H9 (cell line): ENCODE data around the gene CDR2L. TPM values are rescaled to one million over a fixed set of nuclear protein-coding genes. Genes with fewer than 3 reads are reported as not detected.

Source experiments
- DNase-seq: peaks from one replicate; pipeline ENCODE4 v3.0.0-alpha.2; 2017
- H2AFZ ChIP-seq: one replicate; pipeline ENCODE4 v1.6.1; 2013; ENCODE audit warnings: mild to moderate bottlenecking, low read length, control low read depth, moderate library complexity
- H2AK5ac ChIP-seq: 2 replicates; pipeline ENCODE4 v1.6.1; 2013; ENCODE audit warnings: low read length, control low read depth, mixed read lengths; ENCODE audit not compliant: insufficient read length
- H2BK120ac ChIP-seq: one replicate; pipeline ENCODE4 v1.6.1; 2013; ENCODE audit warnings: low read depth, mild to moderate bottlenecking, low read length, control low read depth, inconsistent platforms; ENCODE audit not compliant: poor library complexity, severe bottlenecking
- H2BK12ac ChIP-seq: 2 replicates; pipeline ENCODE4 v1.6.1; 2013; ENCODE audit warnings: low read length, control low read depth, mixed read lengths, low read depth; ENCODE audit not compliant: insufficient read length
- H2BK15ac ChIP-seq: 2 replicates; pipeline ENCODE4 v1.6.1; 2013; ENCODE audit warnings: low read depth, low read length, control low read depth
- H2BK20ac ChIP-seq: one replicate; pipeline ENCODE4 v1.6.1; 2013; ENCODE audit warnings: low read depth, mild to moderate bottlenecking, low read length, control low read depth, inconsistent platforms; ENCODE audit not compliant: poor library complexity, severe bottlenecking
- H2BK5ac ChIP-seq: 2 replicates; pipeline ENCODE4 v1.6.1; 2013; ENCODE audit warnings: low read length, control low read depth, mixed read lengths; ENCODE audit not compliant: insufficient read length
- H3K14ac ChIP-seq: 2 replicates; pipeline ENCODE4 v1.6.1; 2013; ENCODE audit warnings: low read length, control low read depth; ENCODE audit not compliant: insufficient read depth
- H3K18ac ChIP-seq: 2 replicates; pipeline ENCODE4 v1.6.1; 2013; ENCODE audit warnings: low read depth, mild to moderate bottlenecking, mixed read lengths, low read length, control low read depth; ENCODE audit not compliant: insufficient read length
- H3K23ac ChIP-seq: 2 replicates; pipeline ENCODE4 v1.6.1; 2013; ENCODE audit warnings: low read length, control low read depth, mixed read lengths, low read depth; ENCODE audit not compliant: insufficient read length
- H3K23me2 ChIP-seq: 2 replicates; pipeline ENCODE4 v1.6.1; 2013; ENCODE audit warnings: low read depth, mild to moderate bottlenecking, mixed read lengths, low read length, control low read depth; ENCODE audit not compliant: insufficient read length, poor library complexity, severe bottlenecking
- H3K27ac ChIP-seq: 2 replicates; pipeline ENCODE4 v1.5.1; 2013; ENCODE audit warnings: low read length, control low read depth, mixed read lengths, low read depth; ENCODE audit not compliant: insufficient read length
- H3K27me3 ChIP-seq: 2 replicates; pipeline ENCODE4 v1.6.1; 2013; ENCODE audit warnings: low read length, control low read depth, inconsistent platforms; ENCODE audit not compliant: insufficient read depth
- H3K4ac ChIP-seq: 2 replicates; pipeline ENCODE4 v1.6.1; 2013; ENCODE audit warnings: low read depth, mild to moderate bottlenecking, control low read depth, inconsistent platforms, low read length, moderate library complexity
- H3K4me1 ChIP-seq: 2 replicates; pipeline ENCODE4 v1.6.1; 2013; ENCODE audit warnings: low read length, control low read depth, inconsistent platforms; ENCODE audit not compliant: insufficient read depth
- H3K4me2 ChIP-seq: 2 replicates; pipeline ENCODE4 v1.6.1; 2013; ENCODE audit warnings: low read length, control low read depth, mixed read lengths; ENCODE audit not compliant: insufficient read length, insufficient read depth
- H3K56ac ChIP-seq: 2 replicates; pipeline ENCODE4 v1.6.1; 2013; ENCODE audit warnings: low read depth, mild to moderate bottlenecking, mixed read lengths, low read length, control low read depth; ENCODE audit not compliant: insufficient read length
- H3K79me1 ChIP-seq: 2 replicates; pipeline ENCODE4 v1.6.1; 2013; ENCODE audit warnings: low read depth, mild to moderate bottlenecking, moderate library complexity, low read length, control low read depth, inconsistent platforms; ENCODE audit not compliant: insufficient read depth, poor library complexity, severe bottlenecking
- H3K79me2 ChIP-seq: 2 replicates; pipeline ENCODE4 v1.6.1; 2013; ENCODE audit warnings: low read length, control low read depth, inconsistent platforms; ENCODE audit not compliant: insufficient read depth
- H3K9ac ChIP-seq: 2 replicates; pipeline ENCODE4 v1.6.1; 2013; ENCODE audit warnings: low read length, control low read depth, mixed read lengths; ENCODE audit not compliant: insufficient read length; ENCODE audit errors: extremely low read depth
- H3K9me3 ChIP-seq: one replicate; pipeline ENCODE4 v1.6.1; 2013; ENCODE audit warnings: low read depth, low read length, inconsistent platforms; ENCODE audit not compliant: control insufficient read depth
- H3T11ph ChIP-seq: one replicate; pipeline ENCODE4 v1.6.1; 2013; ENCODE audit warnings: mild to moderate bottlenecking, low read length, control low read depth, inconsistent platforms
- H4K20me1 ChIP-seq: one replicate; pipeline ENCODE4 v1.6.1; 2013; ENCODE audit not compliant: control insufficient read depth, insufficient read length, insufficient read depth
- H4K5ac ChIP-seq: 2 replicates; pipeline ENCODE4 v1.6.1; 2013; ENCODE audit warnings: low read depth, mild to moderate bottlenecking, mixed read lengths, low read length, control low read depth; ENCODE audit not compliant: insufficient read length
- H4K8ac ChIP-seq: replicated peaks from 2 replicates; pipeline ENCODE4 v1.6.1; 2013; ENCODE audit warnings: low read length, control low read depth, mixed read lengths, low read depth; ENCODE audit not compliant: insufficient read length
- H4K91ac ChIP-seq: 2 replicates; pipeline ENCODE4 v1.6.1; 2013; ENCODE audit warnings: low read depth, mild to moderate bottlenecking, moderate library complexity, mixed read lengths, low read length, control low read depth; ENCODE audit not compliant: insufficient read length
- H3K27ac Mint-ChIP-seq, 3 experiments: 2 replicates in 2 of 3; 3 replicates in 1 of 3; pipeline ENCODE4 v1.8.0; 2020 to 2021; ENCODE audit warnings: mixed read lengths in 3 of 3, mild to moderate bottlenecking in 1 of 3, moderate library complexity in 1 of 3
- H3K27me3 Mint-ChIP-seq: 2 replicates; pipeline ENCODE4 v1.8.0; 2021; ENCODE audit warnings: low read depth, mild to moderate bottlenecking, moderate library complexity, mixed read lengths
- H3K36me3 Mint-ChIP-seq, 3 experiments: 2 replicates in 2 of 3; 3 replicates in 1 of 3; pipeline ENCODE4 v1.8.0; 2020 to 2021; ENCODE audit warnings: low read depth in 3 of 3, mixed read lengths in 3 of 3; ENCODE audit not compliant: insufficient read depth in 1 of 3
- H3K4me1 Mint-ChIP-seq, 2 experiments: 2 replicates each; pipeline ENCODE4 v1.8.0; 2020; ENCODE audit warnings: mixed read lengths in 2 of 2
- H3K4me3 Mint-ChIP-seq, 2 experiments: 2 replicates in 1 of 2; 3 replicates in 1 of 2; pipeline ENCODE4 v1.8.0; 2020 to 2021; ENCODE audit warnings: mild to moderate bottlenecking in 2 of 2, mixed read lengths in 2 of 2, moderate library complexity in 1 of 2
- H3K9me3 Mint-ChIP-seq, 2 experiments: 2 replicates in 1 of 2; 3 replicates in 1 of 2; pipeline ENCODE4 v1.8.0; 2020; ENCODE audit warnings: mild to moderate bottlenecking in 2 of 2, mixed read lengths in 2 of 2, moderate library complexity in 1 of 2
- WGBS: extraction: QIAGEN DNeasy Blood & Tissue Kit; methylation state at CpG from one replicate; pipeline ENCODE4 v1.1.7; 2013; ENCODE audit warnings: missing lambda C conversion rate, low lambda C conversion rate, mixed read lengths; ENCODE audit not compliant: insufficient read length; ENCODE audit errors: extremely low coverage; 5-methylcytosine and 5-hydroxymethylcytosine counted together
- total RNA-seq: library from RNA; stranded (reverse); gene quantifications from 2 replicates; pipeline ENCODE4 v1.2.1, GENCODE V29; 2021
- TF ChIP-seq, protein P1 (sequence below): fragments of 200-600 bp; sonication (generic); conservative IDR thresholded peaks from 3 replicates; pipeline ENCODE4 v1.8.0; 2021; ENCODE audit warnings: antibody characterized with exemption, mild to moderate bottlenecking

Gene CDR2L
- total RNA-seq, 1 experiment from 2014 or later: 23.3 TPM

DNA sequence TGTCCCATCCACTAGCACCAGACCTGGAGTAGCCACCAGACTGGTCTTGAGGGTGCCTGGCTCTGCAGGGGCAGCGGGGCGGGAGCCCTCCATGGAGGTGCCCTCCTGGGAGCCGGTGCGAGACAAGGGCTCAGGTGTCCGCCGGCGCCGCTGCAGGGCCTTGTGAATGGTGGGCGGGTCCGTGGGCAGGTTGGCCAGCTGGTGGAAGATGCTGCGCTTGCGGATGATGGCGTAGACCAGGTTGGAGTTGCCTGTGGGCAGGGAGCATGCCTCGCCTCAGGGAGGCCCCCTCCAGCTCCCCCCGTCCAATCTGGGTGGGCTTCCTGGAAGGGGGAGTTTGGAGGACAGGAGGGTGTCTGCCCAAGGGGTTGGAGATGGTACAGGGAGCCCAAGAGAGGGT, 33.3 kb upstream of the CDR2L start:
- H3K9me3 ChIP-seq: no peaks in the 10 kb centered on the region

More for the DNA sequence above, 33.3 kb upstream of the CDR2L start:
- H3K23ac ChIP-seq: no peak overlapping the region
- H3K56ac ChIP-seq: no peak overlapping the region
- no CpG with 5 or more reads among the region's 15 CpGs for WGBS
- H2BK120ac ChIP-seq: no peak overlapping the region
- H4K91ac ChIP-seq: no peak overlapping the region
- no peak overlapping the region for H4K8ac ChIP-seq
- no peak overlapping the region for H4K5ac ChIP-seq
- H3K4me1 ChIP-seq: no peaks in the 10 kb centered on the region
- no peak overlapping the region for H3K4ac ChIP-seq
- Mint-ChIP-seq H3K27ac (no peak overlapping the region), H3K27me3 (peaks cover 21% of the 10 kb centered on the region), H3K36me3 (no peaks in the 10 kb centered on the region; a peak in 1 of 7 replicates), H3K4me1 (peaks cover 11 to 22% of the 10 kb centered on the region in 2 experiments), H3K4me3 (no peak overlapping the region), H3K9me3 (no peaks in the 10 kb centered on the region)
- no peaks in the 10 kb centered on the region for H3K79me1 ChIP-seq
- no peak for DNase-seq
- no peaks in the 10 kb centered on the region for H3K79me2 ChIP-seq
- no peak overlapping the region for H3K4me2 ChIP-seq
- H4K20me1 ChIP-seq: no peaks in the 10 kb centered on the region
- no peak overlapping the region for H2BK15ac ChIP-seq
- no peak overlapping the region for H3K18ac ChIP-seq
- H3K27me3 ChIP-seq: no peaks in the 10 kb centered on the region
- H3K23me2 ChIP-seq: peaks cover 2% of the 10 kb centered on the region
- no peak overlapping the region for H3T11ph ChIP-seq
- H3K27ac ChIP-seq: no peak overlapping the region
- H2AK5ac ChIP-seq: no peak overlapping the region
- H2BK12ac ChIP-seq: no peak overlapping the region
- H2BK20ac ChIP-seq: no peak overlapping the region
- no peak overlapping the region for H3K14ac ChIP-seq
- no peak overlapping the region for H2AFZ ChIP-seq
- TF ChIP-seq, protein P1, sequence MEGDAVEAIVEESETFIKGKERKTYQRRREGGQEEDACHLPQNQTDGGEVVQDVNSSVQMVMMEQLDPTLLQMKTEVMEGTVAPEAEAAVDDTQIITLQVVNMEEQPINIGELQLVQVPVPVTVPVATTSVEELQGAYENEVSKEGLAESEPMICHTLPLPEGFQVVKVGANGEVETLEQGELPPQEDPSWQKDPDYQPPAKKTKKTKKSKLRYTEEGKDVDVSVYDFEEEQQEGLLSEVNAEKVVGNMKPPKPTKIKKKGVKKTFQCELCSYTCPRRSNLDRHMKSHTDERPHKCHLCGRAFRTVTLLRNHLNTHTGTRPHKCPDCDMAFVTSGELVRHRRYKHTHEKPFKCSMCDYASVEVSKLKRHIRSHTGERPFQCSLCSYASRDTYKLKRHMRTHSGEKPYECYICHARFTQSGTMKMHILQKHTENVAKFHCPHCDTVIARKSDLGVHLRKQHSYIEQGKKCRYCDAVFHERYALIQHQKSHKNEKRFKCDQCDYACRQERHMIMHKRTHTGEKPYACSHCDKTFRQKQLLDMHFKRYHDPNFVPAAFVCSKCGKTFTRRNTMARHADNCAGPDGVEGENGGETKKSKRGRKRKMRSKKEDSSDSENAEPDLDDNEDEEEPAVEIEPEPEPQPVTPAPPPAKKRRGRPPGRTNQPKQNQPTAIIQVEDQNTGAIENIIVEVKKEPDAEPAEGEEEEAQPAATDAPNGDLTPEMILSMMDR: no peak
- no peak overlapping the region for H2BK5ac ChIP-seq
- no peak overlapping the region for H3K9ac ChIP-seq
